AG10803 (cell line): ENCODE measurements around the gene RUVBL2.

ENCODE experiments used
- DNase-seq: peaks from one replicate; pipeline ENCODE4 v3.0.0; 2010; ENCODE audit warnings: low read depth
- H3K4me3 ChIP-seq: 2 replicates; pipeline ENCODE4 v1.5.1; 2011; ENCODE audit warnings: mild to moderate bottlenecking, low read length, control low read depth
- TF ChIP-seq, protein P1 (sequence below): conservative IDR thresholded peaks from 2 replicates; pipeline ENCODE4 v1.5.1; 2011; ENCODE audit warnings: mild to moderate bottlenecking, low read length, control low read depth, inconsistent platforms

The RUVBL2 gene

DNA sequence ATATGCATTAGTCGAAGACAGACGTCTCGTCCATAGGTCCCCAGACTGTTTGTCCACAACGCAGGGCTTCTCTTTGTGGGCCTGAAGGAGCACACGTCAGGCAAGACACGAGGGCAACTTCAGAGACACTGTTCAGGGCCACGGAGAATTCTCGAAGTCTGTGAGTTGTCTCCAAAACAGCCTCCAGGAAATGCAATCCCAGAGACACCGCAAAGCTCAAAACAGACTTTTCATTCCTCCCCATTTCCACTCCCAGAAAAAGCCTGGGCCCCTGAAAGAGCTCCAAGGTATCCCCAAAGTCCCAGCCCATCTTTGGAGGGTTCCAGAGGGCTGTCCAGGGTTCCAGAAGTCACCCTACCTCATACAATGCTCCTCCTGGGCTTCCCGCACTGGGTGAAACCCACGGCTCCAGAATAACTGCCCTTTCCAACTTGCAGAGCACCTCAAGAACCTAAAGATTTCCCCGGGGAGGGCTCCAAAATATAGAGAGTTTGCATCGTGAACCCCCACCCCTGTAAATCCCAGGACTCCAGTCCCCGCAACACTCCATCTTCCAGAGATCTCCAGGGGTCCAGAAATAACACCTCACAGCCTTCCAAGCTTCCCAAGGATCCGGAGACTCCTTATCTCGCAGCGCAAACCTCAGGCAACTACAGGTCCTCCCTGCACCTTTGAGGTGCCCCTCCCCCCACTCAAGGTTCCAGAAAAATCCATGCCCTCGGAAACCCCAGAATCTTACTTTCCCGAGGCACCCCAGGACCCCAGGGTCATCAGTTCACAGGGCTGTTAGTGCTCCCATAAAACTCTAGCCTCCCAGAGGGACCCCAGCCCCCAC, 29.3 kb upstream of the RUVBL2 start:
- DNase-seq, result peak; percentile 76

DNA sequence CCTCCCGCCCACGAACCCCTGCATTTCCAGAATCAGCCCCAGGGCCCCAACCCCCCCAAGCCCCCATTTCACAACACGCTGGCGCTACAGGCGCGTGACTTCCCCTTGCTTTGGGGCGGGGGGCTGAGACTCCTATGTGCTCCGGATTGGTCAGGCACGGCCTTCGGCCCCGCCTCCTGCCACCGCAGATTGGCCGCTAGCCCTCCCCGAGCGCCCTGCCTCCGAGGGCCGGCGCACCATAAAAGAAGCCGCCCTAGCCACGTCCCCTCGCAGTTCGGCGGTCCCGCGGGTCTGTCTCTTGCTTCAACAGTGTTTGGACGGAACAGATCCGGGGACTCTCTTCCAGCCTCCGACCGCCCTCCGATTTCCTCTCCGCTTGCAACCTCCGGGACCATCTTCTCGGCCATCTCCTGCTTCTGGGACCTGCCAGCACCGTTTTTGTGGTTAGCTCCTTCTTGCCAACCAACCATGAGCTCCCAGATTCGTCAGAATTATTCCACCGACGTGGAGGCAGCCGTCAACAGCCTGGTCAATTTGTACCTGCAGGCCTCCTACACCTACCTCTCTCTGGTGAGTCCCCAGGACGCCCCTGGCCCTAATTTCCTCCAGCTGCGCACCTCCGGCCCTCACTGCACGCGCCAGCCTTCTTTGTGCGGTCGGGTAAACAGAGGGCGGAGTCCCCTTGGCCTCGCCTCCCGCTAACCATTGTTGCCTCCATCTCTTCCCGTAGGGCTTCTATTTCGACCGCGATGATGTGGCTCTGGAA, 28.5 kb upstream of the RUVBL2 start, which contains the start of gene FTL:
FTL (plus strand) TSS at position 270 of the 766 bp plus-strand sequence; CDS start at position 469, 199 bp downstream.
- peak within 1 kb of the TSS; percentile 100 for H3K4me3 ChIP-seq
- DNase-seq, result peak; percentile 95
- TF ChIP-seq, protein P1, sequence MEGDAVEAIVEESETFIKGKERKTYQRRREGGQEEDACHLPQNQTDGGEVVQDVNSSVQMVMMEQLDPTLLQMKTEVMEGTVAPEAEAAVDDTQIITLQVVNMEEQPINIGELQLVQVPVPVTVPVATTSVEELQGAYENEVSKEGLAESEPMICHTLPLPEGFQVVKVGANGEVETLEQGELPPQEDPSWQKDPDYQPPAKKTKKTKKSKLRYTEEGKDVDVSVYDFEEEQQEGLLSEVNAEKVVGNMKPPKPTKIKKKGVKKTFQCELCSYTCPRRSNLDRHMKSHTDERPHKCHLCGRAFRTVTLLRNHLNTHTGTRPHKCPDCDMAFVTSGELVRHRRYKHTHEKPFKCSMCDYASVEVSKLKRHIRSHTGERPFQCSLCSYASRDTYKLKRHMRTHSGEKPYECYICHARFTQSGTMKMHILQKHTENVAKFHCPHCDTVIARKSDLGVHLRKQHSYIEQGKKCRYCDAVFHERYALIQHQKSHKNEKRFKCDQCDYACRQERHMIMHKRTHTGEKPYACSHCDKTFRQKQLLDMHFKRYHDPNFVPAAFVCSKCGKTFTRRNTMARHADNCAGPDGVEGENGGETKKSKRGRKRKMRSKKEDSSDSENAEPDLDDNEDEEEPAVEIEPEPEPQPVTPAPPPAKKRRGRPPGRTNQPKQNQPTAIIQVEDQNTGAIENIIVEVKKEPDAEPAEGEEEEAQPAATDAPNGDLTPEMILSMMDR, result no peak

More for the DNA sequence above, 29.3 kb upstream of the RUVBL2 start:
- TF ChIP-seq, protein P1, result no peak
- peak overlapping the region; percentile 33 for H3K4me3 ChIP-seq

DNA sequence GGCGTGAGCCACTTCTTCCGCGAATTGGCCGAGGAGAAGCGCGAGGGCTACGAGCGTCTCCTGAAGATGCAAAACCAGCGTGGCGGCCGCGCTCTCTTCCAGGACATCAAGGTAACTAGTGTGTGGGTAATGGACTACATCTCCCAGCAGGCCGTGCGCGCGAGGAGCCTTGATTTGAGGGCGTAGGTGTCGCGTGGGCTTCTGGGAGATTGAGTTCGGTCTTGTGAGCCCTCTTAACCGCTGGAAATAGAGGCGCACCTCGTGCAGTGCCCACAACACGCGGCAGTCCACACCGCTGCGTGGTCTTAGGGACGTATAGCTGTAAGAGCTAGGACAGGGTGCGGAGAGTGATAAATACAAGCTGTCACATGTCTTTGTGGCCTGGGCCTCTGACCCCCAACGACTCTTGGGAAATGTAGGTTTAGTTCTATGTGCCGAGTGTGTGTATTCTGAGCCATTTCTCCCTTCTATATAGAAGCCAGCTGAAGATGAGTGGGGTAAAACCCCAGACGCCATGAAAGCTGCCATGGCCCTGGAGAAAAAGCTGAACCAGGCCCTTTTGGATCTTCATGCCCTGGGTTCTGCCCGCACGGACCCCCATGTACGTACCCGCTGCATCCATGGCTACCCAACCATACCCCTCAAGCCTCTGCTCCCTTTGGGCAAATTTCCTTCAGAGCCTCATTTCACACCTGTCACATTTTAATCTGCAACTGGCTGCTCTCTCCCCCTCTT, 27.7 kb upstream of the RUVBL2 start:
- TF ChIP-seq, protein P1, result no peak
- peak overlapping the region; percentile 100 for H3K4me3 ChIP-seq
- peak; percentile 76 for DNase-seq

DNA sequence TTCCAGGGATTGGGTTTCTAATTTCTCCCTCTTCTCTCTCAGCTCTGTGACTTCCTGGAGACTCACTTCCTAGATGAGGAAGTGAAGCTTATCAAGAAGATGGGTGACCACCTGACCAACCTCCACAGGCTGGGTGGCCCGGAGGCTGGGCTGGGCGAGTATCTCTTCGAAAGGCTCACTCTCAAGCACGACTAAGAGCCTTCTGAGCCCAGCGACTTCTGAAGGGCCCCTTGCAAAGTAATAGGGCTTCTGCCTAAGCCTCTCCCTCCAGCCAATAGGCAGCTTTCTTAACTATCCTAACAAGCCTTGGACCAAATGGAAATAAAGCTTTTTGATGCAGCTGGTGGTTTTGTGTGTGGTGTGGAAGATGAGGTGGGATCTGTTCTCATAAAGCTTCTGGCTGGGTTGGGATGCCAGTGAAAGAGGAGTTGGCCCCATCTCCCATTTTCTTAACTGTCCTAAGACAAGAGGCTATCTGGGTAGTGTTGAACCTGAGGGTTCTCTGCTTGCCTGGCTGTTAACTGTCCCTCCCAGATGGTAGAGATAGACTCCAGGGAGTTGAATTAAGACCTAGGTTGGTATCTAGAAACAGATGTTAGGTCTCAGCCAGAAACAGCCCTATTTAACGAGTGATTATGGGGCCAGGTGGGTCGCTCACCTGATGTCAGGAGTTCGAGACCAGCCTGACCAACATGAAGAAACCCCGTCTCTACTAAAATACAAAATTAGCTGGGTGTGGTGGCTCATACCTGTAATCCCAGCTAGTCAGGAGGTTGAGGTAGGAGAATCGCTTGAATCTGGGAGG, 26.9 kb upstream of the RUVBL2 start:
- TF ChIP-seq, protein P1, result no peak
- DNase-seq, result no peak
- peak overlapping the region; percentile 100 for H3K4me3 ChIP-seq

DNA sequence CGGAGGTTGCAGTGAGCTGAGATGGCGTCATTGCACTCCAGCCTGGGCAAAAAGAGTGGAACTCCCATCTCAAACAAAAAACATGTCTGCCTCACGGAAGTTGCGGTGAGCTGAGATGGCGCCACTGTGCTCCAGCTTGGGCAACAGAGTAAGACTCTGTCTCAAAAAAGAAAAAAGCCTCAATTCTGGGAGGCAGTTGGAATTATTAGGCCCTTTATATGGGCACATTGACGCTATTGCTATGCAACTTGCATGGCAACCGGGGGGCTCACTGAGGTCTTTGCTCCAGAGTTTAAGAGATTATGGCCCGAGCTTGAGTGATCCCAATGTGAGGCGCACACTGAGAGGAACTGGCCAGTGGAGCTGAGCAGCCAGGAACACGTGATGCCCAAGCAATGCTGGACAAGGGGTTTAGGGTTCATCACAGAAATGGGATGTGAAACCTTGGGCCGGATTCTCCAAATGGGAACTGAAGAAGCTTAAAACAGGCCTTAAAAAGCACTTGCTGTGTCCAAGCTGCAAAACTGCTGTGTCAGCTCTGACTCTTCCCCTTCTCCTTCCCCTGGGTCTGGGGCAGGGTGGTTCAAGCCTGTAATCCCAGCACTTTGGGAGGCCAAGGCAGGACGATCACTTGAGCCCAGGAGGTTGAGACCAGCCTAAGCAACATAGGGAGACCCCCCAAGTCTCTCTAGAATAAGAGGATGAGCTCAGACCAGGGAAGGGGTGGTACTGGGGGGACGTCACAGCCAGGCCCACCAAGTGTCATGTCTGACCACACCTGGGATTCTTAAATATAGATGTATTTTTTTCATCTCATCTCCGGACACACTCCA, 26.1 kb upstream of the RUVBL2 start:
- DNase-seq, result peak; percentile 71
- H3K4me3 ChIP-seq, result peak overlapping the region; percentile 100
- TF ChIP-seq, protein P1, result no peak
